Upper lobe of left lung (tissue), 6 donors: Measurements from ENCODE around the gene DBNDD2. TPM values are rescaled to one million over a fixed set of nuclear protein-coding genes. Genes with fewer than 3 reads are reported as not detected.

Experiments used
- ATAC-seq, 2 donors: fragments of 200-7000 bp; cut with Tn5 transposase; one replicate each; pipeline ENCODE4 v1.9.1; 2022; ENCODE audit warnings: mild to moderate bottlenecking in 2 of 2, moderate library complexity in 2 of 2; ENCODE audit not compliant: low FRiP score in 2 of 2
- DNase-seq, 2 donors: peaks; one replicate each; pipeline ENCODE4 v3.0.0-alpha.2; 2019 to 2020
- H3K27ac ChIP-seq, 4 donors: fragments of 200-600 bp; sonication (generic); one replicate each; pipeline ENCODE4 v1.5.1; 2016 to 2019
- H3K27me3 ChIP-seq, 4 donors: fragments of 200-600 bp; sonication (generic); one replicate each; pipeline ENCODE4 v1.5.1; 2017 to 2019
- H3K36me3 ChIP-seq, 4 donors: fragments of 200-600 bp; sonication (generic); one replicate each; pipeline ENCODE4 v1.5.1; 2016 to 2019
- H3K4me1 ChIP-seq, 4 donors: fragments of 200-600 bp; sonication (generic); one replicate each; pipeline ENCODE4 v1.5.1; 2018 to 2019
- H3K4me3 ChIP-seq, 4 donors: fragments of 200-600 bp; sonication (generic); one replicate each; pipeline ENCODE4 v1.5.1; 2017 to 2019; ENCODE audit warnings: mild to moderate bottlenecking in 2 of 4, moderate library complexity in 1 of 4
- H3K9me3 ChIP-seq, 4 donors: fragments of 200-600 bp; sonication (generic); one replicate each; pipeline ENCODE4 v1.5.1; 2018 to 2019
- CTCF ChIP-seq, 6 experiments: fragments of 450-650 bp in 4 of 6; fragments of 200-600 bp in 2 of 6; sonication (generic) in 2 of 6; IDR thresholded peaks; one replicate each; pipeline ENCODE4 v1.5.1; 2016 to 2019; ENCODE audit warnings: antibody characterized with exemption in 6 of 6
- EP300 ChIP-seq, 4 donors: sonication (generic); formaldehyde crosslinking; IDR thresholded peaks; one replicate each; pipeline ENCODE4 v1.5.1; 2017; ENCODE audit warnings: antibody characterized with exemption in 4 of 4, control low read depth in 2 of 4
- POLR2A ChIP-seq, 4 donors: fragments of 450-650 bp; IDR thresholded peaks; one replicate each; pipeline ENCODE4 v1.5.1; 2016 to 2017; ENCODE audit warnings: antibody characterized with exemption in 4 of 4, mild to moderate bottlenecking in 2 of 4
- POLR2AphosphoS5 ChIP-seq, 2 donors: sonication (generic); formaldehyde crosslinking; IDR thresholded peaks; one replicate each; pipeline ENCODE4 v1.5.1; 2017; ENCODE audit warnings: antibody characterized with exemption in 2 of 2
- WGBS, 2 donors: methylation state at CpG; one replicate each; pipeline ENCODE4 v1.1.5; 2017 to 2018; 5-methylcytosine and 5-hydroxymethylcytosine counted together
- total RNA-seq, 6 donors: library from RNA; depleted of rRNA in 4 of 6; stranded (reverse); fragments of >200 nt in 4 of 6; gene quantifications; one replicate each; pipeline versions ENCODE4 v1.1.0 to v1.2.1, GENCODE V29; 2016 to 2021
- donor health status: DM: no; HTN: no; CAD: no; lungs with moderate emphysema.
- donor health status: DM: no; HTN: yes; CAD: no; lungs with severe emphysema.

DBNDD2 gene
- total RNA-seq, 6 donors from 2014 or later, result 30.4 to 75.4 (median 52.8) TPM

- Histone ChIP-seq H3K27me3 (no peaks in the 10 kb centered on the region), H3K36me3 (no peaks in the 10 kb centered on the region), H3K27ac (no peak overlapping the region), H3K4me3 (no peak overlapping the region), H3K4me1 (peaks cover 12 to 25% (median 19%) of the 10 kb centered on the region in 4 donors), H3K9me3 (no peaks in the 10 kb centered on the region)
- ATAC-seq (no peak), DNase-seq (peak in 1 of 2 donors; percentile 53)
- TF ChIP-seq EP300 (IDR thresholded peaks at IDR 0.05), result no peak
- TF ChIP-seq CTCF (IDR thresholded peaks at IDR 0.05), result no peak
- no peak for TF ChIP-seq POLR2A (IDR thresholded peaks at IDR 0.05)
- 97 to 98% methylated on average over 14 of the region's 14 CpGs for WGBS, 2 donors
These were observed 33.1 kb upstream of the DBNDD2 start for GRCh38 chr20:45374966-45375365.

DNA sequence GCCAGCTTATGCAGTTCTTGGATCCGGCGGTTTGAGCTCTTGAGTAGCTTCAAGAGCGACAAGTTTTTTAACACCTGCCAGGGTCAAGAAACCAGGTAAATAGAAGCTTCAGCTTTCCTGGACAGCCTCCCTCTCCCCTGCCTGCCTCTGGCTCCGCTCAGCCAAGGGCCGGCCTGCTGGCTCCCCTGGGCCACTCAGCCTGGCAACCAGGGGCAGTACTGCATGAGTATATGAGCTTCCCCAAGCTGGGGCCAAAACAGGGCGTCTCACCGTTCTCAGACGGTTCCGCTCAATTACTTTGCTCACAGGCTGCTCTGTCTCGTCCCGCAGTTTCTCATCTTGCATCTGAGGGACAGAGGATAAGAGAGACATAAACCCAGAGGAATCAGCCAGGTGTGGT, 30.8 kb upstream of the DBNDD2 start:
- peak overlapping the region in 3 of 4 donors; percentile 4 to 49 (median 37) for H3K27ac ChIP-seq
- H3K27me3 ChIP-seq, result no peaks in the 10 kb centered on the region
- H3K9me3 ChIP-seq, result no peaks in the 10 kb centered on the region
- H3K4me1 ChIP-seq, result peaks cover 12 to 25% (median 19%) of the 10 kb centered on the region in 4 donors
- ATAC-seq, result peak in 1 of 2 donors; percentile 72
- 73 to 76% methylated on average over 10 to 11 of the region's 11 CpGs for WGBS, 2 donors
- H3K36me3 ChIP-seq, result no peaks in the 10 kb centered on the region
- TF ChIP-seq EP300 (IDR thresholded peaks at IDR 0.05) (no peak), POLR2A (IDR thresholded peaks at IDR 0.05) (no peak), CTCF (IDR thresholded peaks at IDR 0.05) (no peak), POLR2AphosphoS5 (IDR thresholded peaks at IDR 0.05) (no peak)
- peak; percentile 69 for DNase-seq
- no peak overlapping the region for H3K4me3 ChIP-seq

DNA sequence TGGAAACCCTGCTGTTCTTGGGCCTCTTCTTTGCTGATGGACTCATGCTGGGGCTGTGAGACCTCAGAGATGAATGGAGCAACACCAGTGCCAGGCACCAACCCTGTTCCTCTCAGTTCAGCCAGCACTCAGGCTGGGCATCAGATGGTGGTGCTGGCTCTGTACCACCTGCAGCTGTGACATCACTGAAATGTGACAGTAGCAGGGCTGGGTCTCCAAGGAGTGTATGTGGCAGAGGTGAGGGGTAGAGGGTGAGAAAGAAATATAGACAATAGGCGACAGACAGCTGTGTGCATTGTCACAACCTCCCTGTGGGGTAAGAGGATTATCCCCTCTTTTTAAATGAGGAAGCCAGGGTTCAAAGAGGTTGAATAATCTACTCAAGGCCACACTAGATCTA, 29.9 kb upstream of the DBNDD2 start, which contains the start of gene TP53TG5:
Gene TP53TG5 (minus strand): TSS at position 135 of the 400 bp plus-strand sequence. CDS start 89 bp downstream, at position 46.
- 93 to 94% methylated on average over 1 of the region's 1 CpG for WGBS, 2 donors
- Histone ChIP-seq H3K36me3 (no peaks in the 10 kb centered on the region), H3K27ac (peak within 1 kb of the TSS in 3 of 4 donors; percentile 4 to 49 (median 37))

DNA sequence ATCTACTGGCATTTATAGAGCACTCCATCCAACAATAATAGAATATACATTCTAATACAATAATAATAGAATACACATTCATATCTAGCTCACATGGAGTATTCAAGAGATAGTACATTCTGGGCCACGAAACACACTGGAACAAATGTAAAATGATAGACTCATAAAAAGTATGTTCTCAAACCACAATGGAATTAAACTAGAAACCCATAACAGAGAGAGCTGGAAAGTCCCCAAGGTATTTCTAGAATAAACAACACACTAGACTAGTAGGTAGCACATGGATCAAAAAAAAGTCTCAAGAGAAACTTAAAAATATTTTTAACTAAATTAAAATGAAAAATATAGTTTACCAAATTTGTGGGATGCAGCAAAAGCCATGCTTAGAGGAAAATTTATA, 20.8 kb upstream of the DBNDD2 start:
- no peak overlapping the region for H3K4me3 ChIP-seq
- H3K4me1 ChIP-seq, result no peaks in the 10 kb centered on the region
- H3K36me3 ChIP-seq, result no peaks in the 10 kb centered on the region
- no peak overlapping the region for H3K27ac ChIP-seq
- DNase-seq, result no peak
- WGBS, 2 donors, result 67 to 95% methylated on average over 1 of the region's 1 CpG
- no peaks in the 10 kb centered on the region for H3K27me3 ChIP-seq
- TF ChIP-seq POLR2AphosphoS5 (IDR thresholded peaks at IDR 0.05) (no peak), POLR2A (IDR thresholded peaks at IDR 0.05) (no peak), CTCF (IDR thresholded peaks at IDR 0.05) (no peak), EP300 (IDR thresholded peaks at IDR 0.05) (no peak)
- H3K9me3 ChIP-seq, result no peaks in the 10 kb centered on the region
- ATAC-seq, result no peak

More for the DNA sequence above, 29.9 kb upstream of the DBNDD2 start, which contains the start of gene TP53TG5:
- Histone ChIP-seq H3K9me3 (no peaks in the 10 kb centered on the region), H3K4me1 (peaks cover 4 to 21% (median 10%) of the 10 kb centered on the region in 4 donors), H3K4me3 (no peak within 1 kb of the TSS), H3K27me3 (no peaks in the 10 kb centered on the region)
- DNase-seq (no peak), ATAC-seq (no peak)
- TF ChIP-seq CTCF (IDR thresholded peaks at IDR 0.05), result no peak
- no peak for TF ChIP-seq POLR2AphosphoS5 (IDR thresholded peaks at IDR 0.05)
- no peak for TF ChIP-seq POLR2A (IDR thresholded peaks at IDR 0.05)
- no peak for TF ChIP-seq EP300 (IDR thresholded peaks at IDR 0.05)

DNA sequence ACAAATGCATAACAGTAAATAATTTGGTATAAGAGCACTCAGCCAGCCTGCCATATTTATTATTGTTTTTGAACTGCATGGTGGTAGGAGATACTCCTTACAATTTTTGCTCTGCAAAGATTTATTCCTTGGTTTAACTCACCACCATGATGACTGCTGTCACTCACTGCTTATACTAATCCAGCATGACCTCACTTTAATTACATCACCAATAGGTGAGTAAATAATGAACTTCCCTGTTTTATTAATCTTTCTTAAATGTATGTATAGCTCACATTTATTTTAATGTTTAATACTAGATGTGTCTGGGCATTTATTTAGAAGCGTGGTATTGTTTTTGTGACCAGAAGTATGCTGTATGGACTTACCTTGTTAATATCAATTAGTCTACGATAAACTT, 17.2 kb upstream of the DBNDD2 start:
- no peak for ATAC-seq
- WGBS, 2 donors, result 94 to 97% methylated on average over 2 of the region's 2 CpGs

More for the DNA sequence above, 17.2 kb upstream of the DBNDD2 start:
- Histone ChIP-seq H3K4me1 (no peaks in the 10 kb centered on the region), H3K36me3 (no peaks in the 10 kb centered on the region), H3K9me3 (no peaks in the 10 kb centered on the region), H3K4me3 (no peak overlapping the region), H3K27me3 (no peaks in the 10 kb centered on the region), H3K27ac (no peak overlapping the region)
- TF ChIP-seq CTCF (IDR thresholded peaks at IDR 0.05), result no peak
- TF ChIP-seq POLR2AphosphoS5 (IDR thresholded peaks at IDR 0.05), result no peak
- no peak for TF ChIP-seq EP300 (IDR thresholded peaks at IDR 0.05)
- DNase-seq, result no peak
